ENCODE data around the gene ANKRD27. TPM values are rescaled to one million over a fixed set of nuclear protein-coding genes. Genes with fewer than 3 reads are reported as not detected.

The ANKRD27 gene
- total RNA-seq, 1 experiment from 2014 or later, result 48.1 TPM

DNA sequence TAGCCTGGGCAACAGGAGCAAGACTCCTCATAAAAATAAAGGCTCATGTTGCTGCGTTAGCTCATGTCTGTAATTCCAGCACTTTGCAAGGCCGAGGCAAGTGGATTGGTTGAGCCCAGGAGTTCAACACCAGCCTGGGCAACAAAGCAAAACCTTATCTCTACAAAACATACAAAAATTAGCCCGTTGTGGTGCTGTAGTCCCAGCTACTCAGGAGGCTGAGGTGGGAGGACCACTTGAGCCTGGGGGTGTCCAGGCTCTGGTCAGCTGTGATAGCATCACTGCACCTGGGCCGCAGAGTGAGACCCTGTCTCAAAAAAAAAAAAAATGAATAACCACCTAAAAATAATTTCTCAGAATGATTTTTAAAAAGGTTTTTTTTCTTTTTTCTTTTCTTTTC lies 12.7 kb upstream of the ANKRD27 start:
- H4K20me1 ChIP-seq (ENCODE audit: insufficient read depth), result no peaks in the 10 kb centered on the region
- no peaks in the 10 kb centered on the region for H3K36me3 ChIP-seq (ENCODE audit: control insufficient read depth in 1 of 2, insufficient read depth in 2 of 2, low read length in 2 of 2)
- H3K27ac ChIP-seq (ENCODE audit: low read depth, low read length), result no peak overlapping the region
- no peak for DNase-seq (ENCODE audit: low read depth, low spot score)
- BruUV-seq (replicated peaks), result no TSS peak
- peaks cover 8% of the 10 kb centered on the region for H3K79me2 ChIP-seq (ENCODE audit: insufficient read depth, low read length)
- TF ChIP-seq ZFX (IDR thresholded peaks at IDR 0.05), result no peak
- no peak for TF ChIP-seq FOSL1 (IDR thresholded peaks at IDR 0.05; ENCODE audit: low read depth)
- TF ChIP-seq, protein P1, sequence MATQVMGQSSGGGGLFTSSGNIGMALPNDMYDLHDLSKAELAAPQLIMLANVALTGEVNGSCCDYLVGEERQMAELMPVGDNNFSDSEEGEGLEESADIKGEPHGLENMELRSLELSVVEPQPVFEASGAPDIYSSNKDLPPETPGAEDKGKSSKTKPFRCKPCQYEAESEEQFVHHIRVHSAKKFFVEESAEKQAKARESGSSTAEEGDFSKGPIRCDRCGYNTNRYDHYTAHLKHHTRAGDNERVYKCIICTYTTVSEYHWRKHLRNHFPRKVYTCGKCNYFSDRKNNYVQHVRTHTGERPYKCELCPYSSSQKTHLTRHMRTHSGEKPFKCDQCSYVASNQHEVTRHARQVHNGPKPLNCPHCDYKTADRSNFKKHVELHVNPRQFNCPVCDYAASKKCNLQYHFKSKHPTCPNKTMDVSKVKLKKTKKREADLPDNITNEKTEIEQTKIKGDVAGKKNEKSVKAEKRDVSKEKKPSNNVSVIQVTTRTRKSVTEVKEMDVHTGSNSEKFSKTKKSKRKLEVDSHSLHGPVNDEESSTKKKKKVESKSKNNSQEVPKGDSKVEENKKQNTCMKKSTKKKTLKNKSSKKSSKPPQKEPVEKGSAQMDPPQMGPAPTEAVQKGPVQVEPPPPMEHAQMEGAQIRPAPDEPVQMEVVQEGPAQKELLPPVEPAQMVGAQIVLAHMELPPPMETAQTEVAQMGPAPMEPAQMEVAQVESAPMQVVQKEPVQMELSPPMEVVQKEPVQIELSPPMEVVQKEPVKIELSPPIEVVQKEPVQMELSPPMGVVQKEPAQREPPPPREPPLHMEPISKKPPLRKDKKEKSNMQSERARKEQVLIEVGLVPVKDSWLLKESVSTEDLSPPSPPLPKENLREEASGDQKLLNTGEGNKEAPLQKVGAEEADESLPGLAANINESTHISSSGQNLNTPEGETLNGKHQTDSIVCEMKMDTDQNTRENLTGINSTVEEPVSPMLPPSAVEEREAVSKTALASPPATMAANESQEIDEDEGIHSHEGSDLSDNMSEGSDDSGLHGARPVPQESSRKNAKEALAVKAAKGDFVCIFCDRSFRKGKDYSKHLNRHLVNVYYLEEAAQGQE (IDR thresholded peaks at IDR 0.05; ENCODE audit: low read depth), result no peak
- no peak for TF ChIP-seq ZNF274 (IDR thresholded peaks at IDR 0.05; ENCODE audit: low read depth, low read length)
- TF ChIP-seq TCF7L2 (IDR thresholded peaks at IDR 0.05; ENCODE audit: borderline replicate concordance, extremely low read depth, insufficient read depth, insufficient read length), result no peak
- TF ChIP-seq SP1 (IDR thresholded peaks at IDR 0.05; ENCODE audit: low read depth), result no peak
- TF ChIP-seq SIN3A (IDR thresholded peaks at IDR 0.05; ENCODE audit: low read depth), result no peak
- TF ChIP-seq POLR2AphosphoS5 (IDR thresholded peaks at IDR 0.05; ENCODE audit: low read depth, low read length), result no peak
- no peak for TF ChIP-seq CTCF (IDR thresholded peaks at IDR 0.05 in 2 of 3, conservative IDR thresholded peaks at IDR 0.05 in 1 of 3; ENCODE audit: borderline replicate concordance in 1 of 3, insufficient read depth in 1 of 3, low read depth in 2 of 3, low read length in 2 of 3)
- no peak for TF ChIP-seq ELF1 (IDR thresholded peaks at IDR 0.05; ENCODE audit: borderline replicate concordance, low read depth)
- no peak for TF ChIP-seq EGR1 (IDR thresholded peaks at IDR 0.05; ENCODE audit: low read depth)
- TF ChIP-seq JUND (IDR thresholded peaks at IDR 0.05), result no peak
- TF ChIP-seq, protein P2, sequence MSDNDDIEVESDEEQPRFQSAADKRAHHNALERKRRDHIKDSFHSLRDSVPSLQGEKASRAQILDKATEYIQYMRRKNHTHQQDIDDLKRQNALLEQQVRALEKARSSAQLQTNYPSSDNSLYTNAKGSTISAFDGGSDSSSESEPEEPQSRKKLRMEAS (IDR thresholded peaks at IDR 0.05), result no peak
- TF ChIP-seq, protein P3, sequence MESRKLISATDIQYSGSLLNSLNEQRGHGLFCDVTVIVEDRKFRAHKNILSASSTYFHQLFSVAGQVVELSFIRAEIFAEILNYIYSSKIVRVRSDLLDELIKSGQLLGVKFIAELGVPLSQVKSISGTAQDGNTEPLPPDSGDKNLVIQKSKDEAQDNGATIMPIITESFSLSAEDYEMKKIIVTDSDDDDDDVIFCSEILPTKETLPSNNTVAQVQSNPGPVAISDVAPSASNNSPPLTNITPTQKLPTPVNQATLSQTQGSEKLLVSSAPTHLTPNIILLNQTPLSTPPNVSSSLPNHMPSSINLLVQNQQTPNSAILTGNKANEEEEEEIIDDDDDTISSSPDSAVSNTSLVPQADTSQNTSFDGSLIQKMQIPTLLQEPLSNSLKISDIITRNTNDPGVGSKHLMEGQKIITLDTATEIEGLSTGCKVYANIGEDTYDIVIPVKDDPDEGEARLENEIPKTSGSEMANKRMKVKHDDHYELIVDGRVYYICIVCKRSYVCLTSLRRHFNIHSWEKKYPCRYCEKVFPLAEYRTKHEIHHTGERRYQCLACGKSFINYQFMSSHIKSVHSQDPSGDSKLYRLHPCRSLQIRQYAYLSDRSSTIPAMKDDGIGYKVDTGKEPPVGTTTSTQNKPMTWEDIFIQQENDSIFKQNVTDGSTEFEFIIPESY (IDR thresholded peaks at IDR 0.05; ENCODE audit: extremely low read depth, insufficient replicate concordance, low read length), result no peak
- H3K4me3 ChIP-seq (replicated peaks in 1 of 2; ENCODE audit: low read depth in 1 of 2, low read length in 2 of 2), result no peak overlapping the region
- ChIA-PET POLR2A (interaction anchor here (0.7 kb wide), 1 partner anchor 354 kb away, joined by 3 read pairs; no protein-coding TSS in a partner anchor), RAD21 (ENCODE audit: low non-redundant PET in 1 of 2, low total read pairs in 2 of 2, uncharacterized antibody in 2 of 2, unreplicated experiment in 2 of 2) (no interaction called here), CTCF (no interaction called here)
- no peak overlapping the region for H3K9ac ChIP-seq (ENCODE audit: low read length)
- no peak for ATAC-seq
- peaks cover 12 to 23% of the 10 kb centered on the region in 2 experiments for H3K4me1 ChIP-seq (ENCODE audit: control insufficient read depth in 1 of 2, insufficient read depth in 2 of 2, low read length in 2 of 2)
- intact Hi-C loops (cut with micrococcal nuclease), result no loop called here
- H3K9me2 ChIP-seq (ENCODE audit: insufficient read depth), result no peaks in the 10 kb centered on the region
- no peak overlapping the region for H3K4me2 ChIP-seq (ENCODE audit: low read length)
- H3K27me3 ChIP-seq (ENCODE audit: insufficient read depth, low read length), result no peaks in the 10 kb centered on the region
- H3K9me3 ChIP-seq (ENCODE audit: control insufficient read depth in 1 of 2, insufficient read depth in 1 of 2, low read depth in 1 of 2, low read length in 2 of 2), result no peaks in the 10 kb centered on the region
- H2AFZ ChIP-seq (ENCODE audit: low read depth, low read length, poor library complexity, severe bottlenecking), result no peak overlapping the region
